Left ventricle myocardium inferior (tissue), 1 donor: ENCODE measurements around the gene TMSB15B. TPM values are rescaled to one million over a fixed set of nuclear protein-coding genes. Genes with fewer than 3 reads are reported as not detected.
"Not testable (repeated sequence)": the region's sequence is repeated elsewhere in the genome, so short reads cannot be mapped to it uniquely, and the experiment has no call there.

Experiments
- DNase-seq: peaks from one replicate; pipeline ENCODE4 v3.0.0-alpha.2; 2020
- H3K27ac ChIP-seq: fragments of 200-600 bp; replicated peaks from 2 replicates; pipeline ENCODE4 v1.8.0; 2021
- H3K27me3 ChIP-seq: fragments of 200-600 bp; 2 replicates; pipeline ENCODE4 v1.8.0; 2021; ENCODE audit warnings: low read depth
- H3K36me3 ChIP-seq: fragments of 200-600 bp; 2 replicates; pipeline ENCODE4 v1.8.0; 2021
- H3K4me1 ChIP-seq: fragments of 200-600 bp; 2 replicates; pipeline ENCODE4 v1.8.0; 2021
- H3K4me3 ChIP-seq: fragments of 200-600 bp; 2 replicates; pipeline ENCODE4 v1.8.0; 2021; ENCODE audit warnings: mild to moderate bottlenecking, moderate library complexity
- H3K9me3 ChIP-seq: fragments of 200-600 bp; replicated peaks from 2 replicates; pipeline ENCODE4 v1.8.0; 2021
- CTCF ChIP-seq: fragments of 200-600 bp; IDR thresholded peaks from 2 replicates; pipeline ENCODE4 v1.8.0; 2021; ENCODE audit warnings: antibody characterized with exemption, mild to moderate bottlenecking, borderline replicate concordance
- intact Hi-C: fragments of 100-400 bp; cut with micrococcal nuclease; formaldehyde crosslinking; loops from one replicate; pipeline ENCODE4 v1.11.0; 2022
- total RNA-seq: library from RNA; stranded (reverse); fragmentation: NEBNext Ultra II Directional; extraction: Animal tissue kit (Norgen Biotek cat#: 25700); gene quantifications from one replicate; pipeline ENCODE4 v1.2.1, GENCODE V29; 2021
- donor health status: DM: no; HTN: yes; CAD: no; lungs with severe emphysema.

Gene TMSB15B
- total RNA-seq, 1 donor from 2014 or later: 0.60 TPM

DNA sequence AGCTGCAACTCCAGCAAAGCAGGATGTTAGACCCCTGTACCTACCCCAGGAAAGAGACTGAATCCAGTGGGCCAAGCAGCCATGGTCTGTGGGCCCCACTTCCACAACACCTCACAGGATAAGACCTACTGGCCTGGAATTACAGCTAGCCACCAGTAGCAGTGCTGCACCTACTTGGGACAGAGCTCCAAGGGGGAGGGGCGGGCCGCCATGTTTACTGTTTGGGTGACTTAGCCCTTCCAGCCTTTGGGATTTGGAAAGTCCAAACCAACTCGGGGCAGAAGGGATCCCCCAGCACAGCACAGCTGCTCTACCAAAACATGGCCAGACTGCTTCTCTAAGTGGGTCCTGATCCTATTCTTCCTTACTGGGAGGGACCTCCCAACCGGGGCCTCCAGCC, 9.1 kb upstream of the TMSB15B start:
- intact Hi-C loops: no loop called here
- no peaks in the 10 kb centered on the region for H3K4me1 ChIP-seq
- H3K27me3 ChIP-seq: no peaks in the 10 kb centered on the region
- no peak for DNase-seq
- H3K36me3 ChIP-seq: no peaks in the 10 kb centered on the region
- H3K27ac ChIP-seq: no peak overlapping the region
- no peak for TF ChIP-seq CTCF
- H3K4me3 ChIP-seq: no peak overlapping the region
- no peaks in the 10 kb centered on the region for H3K9me3 ChIP-seq

DNA sequence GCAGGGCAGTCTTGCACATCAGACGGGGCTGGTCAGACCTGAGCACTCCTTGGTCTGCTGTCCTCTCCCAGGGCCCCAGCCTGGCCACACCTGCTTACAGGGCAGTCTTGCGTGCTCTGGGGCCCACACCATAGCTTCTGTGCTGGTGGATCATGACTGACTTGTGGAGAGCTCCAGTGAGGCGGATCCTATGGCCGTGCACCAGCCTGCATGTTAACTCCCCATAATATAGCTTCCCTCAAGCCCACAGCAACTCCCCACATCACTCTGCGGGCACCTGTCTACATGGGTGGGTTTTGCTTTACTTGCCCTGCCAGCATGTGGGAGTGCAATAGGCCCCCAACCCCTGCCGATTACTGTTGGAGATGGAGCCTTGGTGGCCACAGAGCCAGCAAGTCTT, 8.2 kb upstream of the TMSB15B start:
- Histone ChIP-seq H3K9me3 (no peaks in the 10 kb centered on the region), H3K4me1 (no peaks in the 10 kb centered on the region), H3K27me3 (no peaks in the 10 kb centered on the region), H3K27ac (no peak overlapping the region), H3K36me3 (no peaks in the 10 kb centered on the region), H3K4me3 (no peak overlapping the region)
- DNase-seq: no peak
- no peak for TF ChIP-seq CTCF
- intact Hi-C loops: no loop called here

DNA sequence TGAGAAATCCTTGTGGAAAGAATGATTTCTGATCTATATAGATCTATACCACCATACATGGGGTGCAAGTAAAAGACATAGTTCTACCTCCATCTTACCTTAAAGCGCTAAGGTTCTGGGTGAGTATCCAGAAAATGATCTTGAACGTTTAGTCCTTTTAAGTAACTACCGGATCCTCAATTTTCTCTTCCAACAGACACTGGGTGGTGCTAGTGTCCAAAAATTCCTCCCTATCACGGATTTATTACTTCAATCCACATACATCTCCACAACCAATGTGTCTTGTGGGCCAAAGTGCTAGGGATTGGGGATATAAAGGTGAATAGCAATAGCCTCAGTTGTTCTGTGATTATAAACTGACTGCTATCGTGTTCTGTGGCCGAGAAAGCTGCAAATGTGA, 1.8 kb upstream of the TMSB15B start:
- H3K9me3 ChIP-seq, H3K36me3 ChIP-seq, intact Hi-C loops, H3K27me3 ChIP-seq, H3K27ac ChIP-seq, H3K4me1 ChIP-seq, H3K4me3 ChIP-seq, DNase-seq: not testable (repeated sequence)

DNA sequence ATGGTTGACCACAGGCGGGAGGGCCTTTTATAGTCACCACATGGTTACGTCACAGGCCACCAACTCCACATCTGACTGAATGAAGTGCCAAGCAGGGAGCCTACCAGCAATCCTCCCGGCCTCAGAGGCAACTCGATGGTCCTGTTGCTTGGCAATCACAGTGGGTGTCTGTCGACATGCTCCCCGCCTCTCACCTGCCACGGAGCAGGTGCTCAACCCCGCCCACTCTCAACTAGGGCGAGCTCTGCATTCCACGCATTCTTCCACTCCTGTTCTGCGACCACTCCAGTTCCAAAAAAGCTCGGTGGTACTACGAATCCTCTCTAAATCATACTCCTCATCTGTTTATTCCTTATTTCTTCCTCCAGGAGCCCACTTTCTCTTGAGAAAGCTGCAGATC, 21.1 kb downstream of the TMSB15B start:
- DNase-seq, intact Hi-C loops, H3K4me1 ChIP-seq, H3K9me3 ChIP-seq, H3K36me3 ChIP-seq, H3K27me3 ChIP-seq, H3K27ac ChIP-seq, H3K4me3 ChIP-seq: not testable (repeated sequence)

DNA sequence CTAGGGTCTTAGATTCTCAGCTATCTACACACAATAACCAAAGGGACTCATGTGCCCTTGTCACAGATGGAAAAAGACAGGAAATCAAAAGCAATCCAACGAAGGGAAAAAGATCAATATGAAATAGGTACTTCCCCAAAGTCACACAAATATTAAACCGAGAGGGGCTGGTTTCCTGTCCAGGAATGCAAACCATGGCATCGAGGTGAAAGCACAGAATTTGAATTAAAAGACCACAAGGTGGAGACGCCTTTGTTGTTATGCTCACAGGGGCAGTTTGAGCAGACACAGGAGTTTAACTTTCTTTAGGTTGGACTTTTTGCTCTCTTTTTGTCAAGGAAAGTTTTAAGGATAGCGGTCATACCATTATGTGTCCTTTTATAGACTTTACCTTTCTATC, 36.8 kb downstream of the TMSB15B start:
- Histone ChIP-seq H3K9me3 (no peaks in the 10 kb centered on the region), H3K27ac (no peak overlapping the region), H3K27me3 (no peaks in the 10 kb centered on the region), H3K4me3 (no peak overlapping the region), H3K36me3 (no peaks in the 10 kb centered on the region), H3K4me1 (no peaks in the 10 kb centered on the region)
- no peak for TF ChIP-seq CTCF
- no peak for DNase-seq
- intact Hi-C loops: no loop called here

- Histone ChIP-seq H3K4me1 (no peaks in the 10 kb centered on the region), H3K27ac (no peak overlapping the region), H3K4me3 (no peak overlapping the region), H3K36me3 (no peaks in the 10 kb centered on the region), H3K27me3 (no peaks in the 10 kb centered on the region), H3K9me3 (no peaks in the 10 kb centered on the region)
- no peak for DNase-seq
- TF ChIP-seq CTCF: no peak
- intact Hi-C loops: no loop called here
Observed at GRCh38 chrX:104008831-104009230, 46.4 kb downstream of the TMSB15B start.

DNA sequence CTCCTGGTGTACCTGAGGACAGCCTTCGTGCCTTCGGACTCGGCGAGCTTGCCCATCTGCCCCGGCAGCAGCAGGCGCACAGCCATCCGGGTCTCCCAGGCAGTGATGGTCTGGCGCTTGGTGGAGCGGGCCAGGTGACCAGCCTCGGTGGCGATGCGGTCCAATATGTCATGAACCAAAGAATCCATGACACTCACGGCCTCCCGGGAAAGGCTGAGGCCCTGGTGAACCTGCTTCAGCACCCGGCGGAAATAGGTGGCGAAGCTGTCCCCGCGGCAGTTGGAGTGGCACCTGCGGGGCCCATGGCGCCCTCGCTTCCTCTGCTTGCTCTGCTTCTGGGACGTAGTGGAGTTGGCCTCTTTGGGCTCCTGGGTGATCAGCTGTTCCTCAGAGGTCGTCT, 50.7 kb downstream of the TMSB15B start:
- no peaks in the 10 kb centered on the region for H3K9me3 ChIP-seq

More for the DNA sequence above, 50.7 kb downstream of the TMSB15B start:
- H3K4me1 ChIP-seq: no peaks in the 10 kb centered on the region
- no peaks in the 10 kb centered on the region for H3K27me3 ChIP-seq
- no peak overlapping the region for H3K4me3 ChIP-seq
- TF ChIP-seq CTCF: no peak
- no peak for DNase-seq
- no peaks in the 10 kb centered on the region for H3K36me3 ChIP-seq
- intact Hi-C loops: no loop called here
- H3K27ac ChIP-seq: no peak overlapping the region
